Large intestine (tissue), 3 donors: ENCODE results near the gene CYBA. TPM values are rescaled to one million over a fixed set of nuclear protein-coding genes. Genes with fewer than 3 reads are reported as not detected.

ENCODE experiments used
- DNase-seq, 2 donors: peaks; one replicate each; pipeline versions ENCODE4 v3.0.0 to v3.0.0-alpha.2; 2013
- H3K27ac ChIP-seq: one replicate; pipeline ENCODE4 v1.5.1; 2013; ENCODE audit warnings: low read length
- H3K27me3 ChIP-seq: 2 replicates; pipeline ENCODE4 v1.6.1; 2013; ENCODE audit warnings: low read length; ENCODE audit not compliant: control insufficient read depth, insufficient read depth
- H3K36me3 ChIP-seq: 2 replicates; pipeline ENCODE4 v1.6.1; 2013; ENCODE audit warnings: low read length; ENCODE audit not compliant: control insufficient read depth, insufficient read depth
- H3K4me1 ChIP-seq: one replicate; pipeline ENCODE4 v1.6.1; 2013; ENCODE audit warnings: low read length; ENCODE audit not compliant: control insufficient read depth, insufficient read depth
- H3K4me3 ChIP-seq: one replicate; pipeline ENCODE4 v1.5.1; 2013; ENCODE audit warnings: low read length
- H3K9me3 ChIP-seq: one replicate; pipeline ENCODE4 v1.6.1; 2013; ENCODE audit warnings: mild to moderate bottlenecking, low read depth, low read length, moderate library complexity; ENCODE audit not compliant: control insufficient read depth
- WGBS: methylation state at CpG from one replicate; pipeline ENCODE4 v1.1.5; 2013; ENCODE audit warnings: low lambda C conversion rate; ENCODE audit not compliant: insufficient coverage; 5-methylcytosine and 5-hydroxymethylcytosine counted together
- polyA plus RNA-seq: library from polyadenylated mRNA; unstranded; fragments of 120-200 nt; gene quantifications from one replicate; pipeline ENCODE4 v1.2.1, GENCODE V29; 2013

The CYBA gene
- polyA plus RNA-seq, 1 donor, result 195 TPM

DNA sequence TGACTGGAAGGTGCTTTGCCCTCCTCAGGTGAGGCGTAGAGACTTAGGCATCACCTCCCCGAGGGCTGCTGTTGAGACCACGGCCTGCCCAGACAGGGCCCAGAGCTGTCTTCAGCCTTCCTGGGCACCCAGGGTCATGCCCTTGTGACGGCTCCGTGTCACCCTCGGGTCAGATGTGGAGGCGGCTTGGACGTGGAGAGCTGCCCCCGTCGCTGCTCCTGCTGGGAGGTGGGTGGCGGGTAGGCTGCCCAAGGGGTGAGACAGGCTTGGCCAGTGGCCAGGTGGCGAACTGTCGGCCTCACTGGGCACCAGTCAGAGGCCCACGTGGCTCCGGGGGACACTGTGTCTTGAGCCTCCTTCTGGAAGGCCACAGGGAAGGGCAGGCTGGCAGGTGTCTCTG lies 44.4 kb upstream of the CYBA start:
- Histone ChIP-seq H3K27ac (no peak overlapping the region), H3K36me3 (peaks cover 31% of the 10 kb centered on the region), H3K4me3 (no peak overlapping the region), H3K4me1 (no peaks in the 10 kb centered on the region), H3K27me3 (no peaks in the 10 kb centered on the region), H3K9me3 (no peaks in the 10 kb centered on the region)
- no CpG with 5 or more reads among the region's 15 CpGs for WGBS
- DNase-seq, result no peak

DNA sequence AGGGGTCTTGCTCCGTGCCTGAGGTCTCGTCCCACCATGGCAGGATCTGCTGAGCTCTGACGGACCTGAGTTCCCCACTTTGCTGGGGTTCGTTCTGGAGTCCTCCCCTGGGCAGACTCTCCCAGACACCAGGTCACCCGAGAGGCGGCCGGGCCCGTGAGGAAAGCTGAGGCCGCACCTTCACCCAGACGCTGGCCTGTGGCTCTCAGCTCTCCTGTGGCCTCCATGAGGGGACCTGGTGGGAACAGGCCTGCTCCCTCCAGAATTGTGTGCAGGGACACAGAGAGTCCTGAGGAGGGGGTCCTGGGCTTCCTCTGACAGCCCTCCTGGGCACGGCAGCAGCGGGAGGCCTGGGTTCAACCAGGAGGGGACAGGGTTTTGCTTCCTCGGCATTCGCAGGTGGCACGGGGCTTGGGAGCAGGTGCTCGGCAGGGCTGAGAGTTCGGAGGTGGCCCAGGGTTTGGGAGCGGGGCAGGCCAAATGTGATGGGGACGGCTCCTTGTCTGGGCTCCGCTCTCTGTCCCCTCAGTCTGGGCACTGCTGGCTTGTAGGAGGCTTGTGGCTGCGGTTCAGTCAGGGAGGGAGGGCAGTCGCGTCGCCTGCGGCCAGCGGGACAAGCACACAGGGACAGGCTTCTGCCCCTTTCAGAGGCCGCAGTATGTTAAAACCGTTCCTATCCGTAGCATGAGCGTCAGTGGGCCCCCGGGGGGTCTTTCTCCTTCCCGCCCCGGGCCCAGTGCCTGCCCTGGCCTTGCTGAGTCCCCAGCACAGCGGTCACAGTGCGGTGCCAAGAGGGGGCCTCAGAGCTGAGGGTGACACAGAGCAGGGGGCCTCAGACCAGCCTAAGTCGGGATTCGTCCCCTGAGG lies 43.6 kb upstream of the CYBA start:
- no peaks in the 10 kb centered on the region for H3K27me3 ChIP-seq
- no peak for DNase-seq
- H3K4me3 ChIP-seq, result no peak overlapping the region
- no peaks in the 10 kb centered on the region for H3K9me3 ChIP-seq
- H3K4me1 ChIP-seq, result no peaks in the 10 kb centered on the region
- peaks cover 24% of the 10 kb centered on the region for H3K36me3 ChIP-seq
- no CpG with 5 or more reads among the region's 37 CpGs for WGBS
- no peak overlapping the region for H3K27ac ChIP-seq

DNA sequence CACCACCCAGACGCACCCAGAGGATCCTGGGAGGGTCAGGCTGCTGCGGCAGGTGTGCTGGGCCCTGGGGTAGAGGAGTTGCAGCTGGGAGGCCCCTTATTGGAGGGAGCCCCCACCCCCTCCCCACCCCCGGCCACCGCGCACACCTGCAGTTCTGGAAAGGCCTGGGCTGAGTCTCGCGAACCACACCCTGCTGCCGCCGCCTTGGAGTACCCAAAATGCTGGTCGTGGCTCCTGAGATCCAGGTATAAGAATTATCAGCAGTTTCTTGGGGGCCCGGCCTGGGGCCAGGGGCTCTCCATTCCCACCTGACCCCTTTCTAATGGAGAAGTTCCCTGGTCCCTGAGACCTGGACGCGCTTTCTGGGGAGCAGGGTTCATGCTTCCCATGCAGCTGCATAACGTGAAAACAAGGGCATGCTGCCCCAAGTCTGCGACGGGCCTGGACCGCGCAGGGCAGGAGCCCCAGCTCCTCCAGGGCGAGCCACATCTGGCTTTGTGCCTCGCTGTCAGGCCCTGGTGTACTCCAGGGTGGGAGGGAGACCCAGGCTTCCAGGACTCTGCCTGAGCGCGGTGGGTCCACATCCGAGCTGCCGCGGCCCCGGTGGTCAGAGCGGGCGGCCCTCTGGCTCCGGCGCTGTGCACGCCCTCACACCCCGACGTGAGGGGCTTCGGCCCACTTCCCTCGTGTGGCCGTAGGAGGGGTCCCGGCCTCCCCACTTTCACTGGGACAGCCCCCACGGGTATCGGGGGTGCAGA lies 42.7 kb upstream of the CYBA start:
- H3K36me3 ChIP-seq, result peaks cover 15% of the 10 kb centered on the region
- no peak overlapping the region for H3K4me3 ChIP-seq
- H3K27ac ChIP-seq, result no peak overlapping the region
- no peaks in the 10 kb centered on the region for H3K9me3 ChIP-seq
- H3K27me3 ChIP-seq, result no peaks in the 10 kb centered on the region
- no peak for DNase-seq
- H3K4me1 ChIP-seq, result peaks cover 1% of the 10 kb centered on the region
- WGBS, result no CpG with 5 or more reads among the region's 39 CpGs

DNA sequence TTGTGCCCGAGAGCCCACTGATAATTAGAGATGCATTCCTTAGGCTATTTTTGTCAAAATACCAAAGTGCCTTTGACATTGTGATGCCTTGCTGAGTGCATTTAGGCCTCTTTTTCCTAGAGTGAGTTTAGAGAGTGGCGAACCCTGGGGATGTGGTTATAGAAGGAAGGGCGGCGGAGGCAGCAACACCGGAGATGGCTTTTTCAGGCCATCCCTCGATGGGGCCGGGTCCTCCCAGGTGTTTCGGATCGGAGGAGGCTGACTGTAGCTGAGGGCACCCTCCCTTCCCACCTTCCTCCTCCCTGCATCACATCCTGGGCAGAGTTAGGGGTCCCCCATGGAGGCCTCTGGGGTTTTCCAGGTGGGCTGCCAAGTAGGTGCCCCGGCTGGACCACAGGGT lies 42.0 kb upstream of the CYBA start:
- H3K4me1 ChIP-seq, result peaks cover 7% of the 10 kb centered on the region
- no peaks in the 10 kb centered on the region for H3K9me3 ChIP-seq
- no peaks in the 10 kb centered on the region for H3K27me3 ChIP-seq
- H3K27ac ChIP-seq, result no peak overlapping the region
- WGBS, result no CpG with 5 or more reads among the region's 10 CpGs
- no peak overlapping the region for H3K4me3 ChIP-seq
- peaks cover 8% of the 10 kb centered on the region for H3K36me3 ChIP-seq
- DNase-seq, result no peak

DNA sequence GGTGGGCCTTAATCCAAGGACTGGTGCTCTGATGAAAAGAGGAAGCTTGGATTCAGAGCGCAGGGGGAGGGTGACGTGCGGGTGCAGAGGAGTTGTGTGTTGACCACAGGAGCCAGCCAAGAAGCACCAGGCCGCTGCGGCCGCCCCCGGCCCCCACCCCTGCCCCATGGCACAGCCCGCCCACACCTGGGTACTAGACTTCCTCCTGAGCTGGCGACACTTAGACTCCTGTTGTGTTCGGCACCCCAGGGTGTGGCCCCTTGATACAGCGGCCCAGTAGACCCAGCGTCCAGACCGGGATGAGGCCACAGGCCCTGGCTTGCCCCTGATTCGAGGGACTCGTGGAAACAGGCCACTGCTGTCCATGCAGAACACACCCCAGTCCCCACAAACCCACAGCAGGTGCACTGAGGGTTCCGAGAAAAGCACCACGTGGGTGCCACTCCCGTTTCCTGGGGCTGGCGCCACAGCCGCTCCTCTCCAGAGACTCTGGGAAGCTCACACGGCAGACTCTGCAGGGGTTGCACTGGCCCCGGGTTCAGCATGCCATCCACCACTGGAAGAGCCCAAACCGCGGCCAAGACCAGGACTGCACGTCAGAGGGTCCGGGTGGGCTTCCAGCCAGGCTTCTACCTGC lies 41.2 kb upstream of the CYBA start:
- no peak for DNase-seq
- Histone ChIP-seq H3K36me3 (peaks cover 2% of the 10 kb centered on the region), H3K9me3 (no peaks in the 10 kb centered on the region), H3K27ac (no peak overlapping the region), H3K4me1 (peaks cover 16% of the 10 kb centered on the region), H3K4me3 (no peak overlapping the region), H3K27me3 (peaks cover 2% of the 10 kb centered on the region)
- no CpG with 5 or more reads among the region's 26 CpGs for WGBS

DNA sequence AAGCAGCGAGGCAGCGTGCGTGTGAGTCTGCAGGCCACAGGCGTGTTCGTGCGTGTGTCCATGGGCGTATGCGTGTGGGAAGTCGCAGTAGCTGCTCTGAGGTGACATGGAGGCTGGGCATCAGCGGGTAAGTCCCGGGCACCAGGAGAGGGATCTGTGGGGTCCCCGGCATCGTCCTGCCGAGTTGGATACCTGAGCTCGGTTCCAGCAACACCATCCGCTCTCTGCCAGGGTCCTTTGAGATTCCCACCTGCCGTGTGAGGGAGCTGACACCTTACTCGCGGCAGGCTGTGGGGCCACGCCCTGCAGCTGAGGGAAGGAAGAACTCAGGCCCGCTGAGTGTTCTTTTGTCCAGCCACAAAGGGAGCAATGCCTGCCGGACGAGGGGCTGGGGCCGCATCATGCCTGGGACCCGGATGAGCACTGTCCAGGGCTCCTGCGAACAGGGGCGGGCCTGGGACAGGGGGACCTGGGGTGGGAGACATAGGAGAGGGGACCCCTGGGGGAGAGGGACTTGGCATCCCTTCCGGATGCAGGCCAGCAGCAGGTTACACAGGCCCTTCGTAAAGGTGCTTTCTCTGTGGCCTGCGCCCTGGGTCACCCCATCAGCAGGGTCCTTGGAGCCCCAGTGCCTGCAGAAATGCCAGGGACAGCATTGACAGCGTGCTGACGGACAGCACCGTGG lies 40.4 kb upstream of the CYBA start:
- no peak overlapping the region for H3K4me3 ChIP-seq
- H3K27me3 ChIP-seq, result peaks cover 8% of the 10 kb centered on the region
- DNase-seq, result no peak
- no CpG with 5 or more reads among the region's 33 CpGs for WGBS
- no peak overlapping the region for H3K27ac ChIP-seq
- peaks cover 21% of the 10 kb centered on the region for H3K4me1 ChIP-seq
- H3K36me3 ChIP-seq, result no peaks in the 10 kb centered on the region
- no peaks in the 10 kb centered on the region for H3K9me3 ChIP-seq

DNA sequence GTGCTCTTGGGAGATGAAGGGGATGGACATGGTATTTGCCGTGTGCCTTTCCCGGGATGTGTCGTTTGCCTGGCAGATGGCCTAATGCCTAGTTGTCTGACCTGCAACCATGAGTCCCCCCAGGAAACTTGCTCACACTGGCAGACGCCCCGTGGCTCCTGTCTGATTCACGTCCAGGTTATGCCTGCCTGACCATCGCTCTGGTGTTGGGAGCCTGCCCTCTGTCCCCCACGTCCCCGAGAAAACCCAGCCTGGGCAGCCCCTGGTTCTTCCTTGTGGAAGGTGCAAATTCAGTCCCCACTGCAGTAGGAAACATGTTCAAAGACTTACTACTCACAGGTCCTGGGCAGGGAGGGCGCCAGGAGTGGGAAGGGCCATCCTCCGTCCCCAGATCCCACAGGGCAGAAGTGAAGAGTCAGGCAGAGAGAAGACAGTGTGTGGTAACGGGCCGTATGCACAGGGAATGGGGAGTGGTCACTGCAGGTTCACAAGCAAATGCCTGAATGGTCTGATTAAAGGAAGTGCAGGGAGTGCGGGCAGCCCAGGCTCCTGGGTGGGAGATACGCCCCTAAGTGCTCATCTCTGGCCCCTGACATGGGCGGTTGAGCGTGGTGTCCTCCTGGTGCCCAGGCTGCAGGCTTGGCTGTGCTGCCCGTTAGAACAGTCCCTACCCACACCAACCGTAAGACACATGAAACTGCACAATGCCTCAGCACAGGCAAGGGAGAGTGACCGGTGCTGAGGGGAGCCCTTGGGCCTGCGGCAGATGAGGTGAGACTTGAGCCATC lies 39.7 kb upstream of the CYBA start:
- no peak for DNase-seq
- H3K27ac ChIP-seq, result no peak overlapping the region
- H3K27me3 ChIP-seq, result peaks cover 15% of the 10 kb centered on the region
- no peak overlapping the region for H3K4me3 ChIP-seq
- peaks cover 28% of the 10 kb centered on the region for H3K4me1 ChIP-seq
- H3K9me3 ChIP-seq, result no peaks in the 10 kb centered on the region
- WGBS, result 100% methylated on average over 1 of the region's 21 CpGs
- H3K36me3 ChIP-seq, result no peaks in the 10 kb centered on the region

DNA sequence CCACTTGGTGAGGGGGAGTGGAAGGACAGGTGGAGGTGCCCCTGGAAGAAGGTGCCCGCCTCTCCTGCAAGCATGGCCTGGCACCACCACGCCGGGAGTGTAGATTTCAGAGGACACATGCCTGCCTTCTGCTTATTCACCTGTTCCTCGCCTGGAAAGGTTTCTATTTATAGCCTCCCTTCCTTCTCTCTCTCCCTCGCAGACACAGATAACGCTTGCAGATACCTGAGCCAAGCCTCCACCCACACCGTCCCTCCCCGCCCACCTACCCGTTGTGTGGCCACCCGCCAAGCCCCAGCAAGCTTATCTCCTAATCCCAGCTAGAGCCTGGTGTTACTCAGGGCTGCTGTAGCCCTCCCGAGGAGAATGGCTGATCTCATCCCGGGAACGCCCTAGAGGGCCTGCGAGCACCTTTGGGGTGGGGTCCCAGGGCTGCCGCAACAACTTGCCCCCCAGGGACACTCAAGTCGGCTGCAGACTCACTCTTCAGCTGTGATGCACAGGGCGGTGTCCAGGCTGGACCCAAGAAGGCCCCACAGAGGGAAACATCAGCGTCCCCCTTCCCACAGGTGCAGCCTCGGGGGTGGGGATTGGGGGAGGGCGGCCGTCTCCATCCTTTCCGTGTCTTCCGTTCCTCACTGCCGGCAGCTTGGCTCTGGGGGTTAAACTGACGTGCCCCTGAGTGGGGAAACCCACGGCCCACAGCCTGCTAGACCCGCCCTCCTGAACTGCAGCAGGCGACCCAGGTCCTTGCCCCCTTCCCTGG lies 37.3 kb upstream of the CYBA start:
- Histone ChIP-seq H3K4me3 (no peak overlapping the region), H3K27me3 (peaks cover 35% of the 10 kb centered on the region), H3K4me1 (peaks cover 28% of the 10 kb centered on the region), H3K36me3 (no peaks in the 10 kb centered on the region), H3K9me3 (no peaks in the 10 kb centered on the region), H3K27ac (no peak overlapping the region)
- WGBS, result no CpG with 5 or more reads among the region's 28 CpGs
- DNase-seq, result peak; percentile 48 to 85

DNA sequence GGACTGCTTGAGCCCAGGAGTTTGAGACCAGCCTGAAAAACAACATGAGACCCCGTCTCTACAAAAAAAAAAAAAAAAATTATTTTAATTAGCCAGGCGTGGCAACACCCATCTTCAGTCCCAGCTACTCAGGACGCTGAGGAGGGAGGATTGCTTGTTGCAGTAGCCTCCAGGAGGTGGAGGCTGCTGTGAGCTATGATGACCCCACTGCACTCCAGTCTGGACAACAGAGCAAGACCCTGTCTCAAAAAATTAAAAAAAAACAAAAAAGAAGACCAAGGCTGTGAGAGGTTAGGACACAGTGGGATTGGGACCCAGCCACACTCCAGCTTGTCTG lies 36.8 kb upstream of the CYBA start:
- no peak for DNase-seq
- H3K27me3 ChIP-seq, result peaks cover 35% of the 10 kb centered on the region
- no peaks in the 10 kb centered on the region for H3K36me3 ChIP-seq
- H3K4me3 ChIP-seq, result no peak overlapping the region
- no peaks in the 10 kb centered on the region for H3K9me3 ChIP-seq
- peaks cover 28% of the 10 kb centered on the region for H3K4me1 ChIP-seq
- WGBS, result no CpG with 5 or more reads among the region's 3 CpGs
- H3K27ac ChIP-seq, result no peak overlapping the region
